Measurements from ENCODE around the gene KCNH5.

Gene KCNH5

GRCh38 chr14:62889364-62889763 is 155.9 kb downstream of the KCNH5 start:
- WGBS (ENCODE audit: extremely low coverage, insufficient coverage, insufficient read length), result no CpG with 5 or more reads among the region's 4 CpGs
- H3K27ac ChIP-seq (ENCODE audit: low read depth, low read length), result no peak overlapping the region
- no peak overlapping the region for H2BK12ac ChIP-seq (ENCODE audit: low read length)
- no peak overlapping the region for H3K4me3 ChIP-seq (ENCODE audit: low read depth, low read length)
- H3K14ac ChIP-seq (ENCODE audit: low read length), result no peak overlapping the region
- H2AK5ac ChIP-seq (ENCODE audit: low read length), result no peak overlapping the region
- no peak overlapping the region for H3K4ac ChIP-seq (ENCODE audit: low read depth, low read length)
- no peak overlapping the region for H4K12ac ChIP-seq (ENCODE audit: low read depth, low read length)
- no peak overlapping the region for H4K8ac ChIP-seq (ENCODE audit: low read depth, low read length)
- no peak for DNase-seq
- no peaks in the 10 kb centered on the region for H3K36me3 ChIP-seq (ENCODE audit: control insufficient read depth in 1 of 2, insufficient read depth in 2 of 2, low read length in 2 of 2)
- H3K18ac ChIP-seq (ENCODE audit: low read length), result no peak overlapping the region
- no peaks in the 10 kb centered on the region for H3K9me3 ChIP-seq (ENCODE audit: insufficient read depth, low read depth, low read length)
- no peaks in the 10 kb centered on the region for H3K27me3 ChIP-seq (ENCODE audit: insufficient read depth, low read length)
- H3K79me1 ChIP-seq (ENCODE audit: low read length), result no peaks in the 10 kb centered on the region
- no peak overlapping the region for H3K4me2 ChIP-seq (ENCODE audit: low read length)
- no peaks in the 10 kb centered on the region for H3K79me2 ChIP-seq (ENCODE audit: control insufficient read depth, insufficient read depth, low read length, poor library complexity)
- H2BK5ac ChIP-seq (ENCODE audit: low read depth, low read length, poor library complexity), result no peak overlapping the region
- H3K9ac ChIP-seq (ENCODE audit: low read length), result no peak overlapping the region
- no peak overlapping the region for H2BK120ac ChIP-seq (ENCODE audit: insufficient read depth, low read length, poor library complexity)
- no peak overlapping the region for H3K23ac ChIP-seq (ENCODE audit: low read length)
- no peak overlapping the region for H2AFZ ChIP-seq (ENCODE audit: insufficient read depth, low read length, poor library complexity)
- H4K91ac ChIP-seq (ENCODE audit: low read depth, low read length), result no peak overlapping the region
- no peaks in the 10 kb centered on the region for H3K4me1 ChIP-seq (ENCODE audit: control insufficient read depth in 1 of 2, insufficient read depth in 2 of 2, low read length in 2 of 2)

- H3K79me1 ChIP-seq (ENCODE audit: low read length), result no peaks in the 10 kb centered on the region
- H4K12ac ChIP-seq (ENCODE audit: low read depth, low read length), result no peak overlapping the region
- DNase-seq, result no peak
- H4K8ac ChIP-seq (ENCODE audit: low read depth, low read length), result no peak overlapping the region
- H3K4ac ChIP-seq (ENCODE audit: low read depth, low read length), result no peak overlapping the region
- H4K91ac ChIP-seq (ENCODE audit: low read depth, low read length), result no peak overlapping the region
- H3K18ac ChIP-seq (ENCODE audit: low read length), result no peak overlapping the region
- no CpG with 5 or more reads among the region's 1 CpG for WGBS (ENCODE audit: extremely low coverage, insufficient coverage, insufficient read length)
- no peak overlapping the region for H3K4me3 ChIP-seq (ENCODE audit: low read depth, low read length)
- no peak overlapping the region for H3K9ac ChIP-seq (ENCODE audit: low read length)
- H2BK12ac ChIP-seq (ENCODE audit: low read length), result no peak overlapping the region
- no peak overlapping the region for H2BK120ac ChIP-seq (ENCODE audit: insufficient read depth, low read length, poor library complexity)
- no peaks in the 10 kb centered on the region for H3K4me1 ChIP-seq (ENCODE audit: control insufficient read depth in 1 of 2, insufficient read depth in 2 of 2, low read length in 2 of 2)
- H3K27me3 ChIP-seq (ENCODE audit: insufficient read depth, low read length), result no peaks in the 10 kb centered on the region
- H3K27ac ChIP-seq (ENCODE audit: low read depth, low read length), result no peak overlapping the region
- no peaks in the 10 kb centered on the region for H3K9me3 ChIP-seq (ENCODE audit: insufficient read depth, low read depth, low read length)
- no peak overlapping the region for H3K4me2 ChIP-seq (ENCODE audit: low read length)
- no peak overlapping the region for H2BK5ac ChIP-seq (ENCODE audit: low read depth, low read length, poor library complexity)
- H2AFZ ChIP-seq (ENCODE audit: insufficient read depth, low read length, poor library complexity), result no peak overlapping the region
- no peak overlapping the region for H3K14ac ChIP-seq (ENCODE audit: low read length)
- H3K79me2 ChIP-seq (ENCODE audit: control insufficient read depth, insufficient read depth, low read length, poor library complexity), result no peaks in the 10 kb centered on the region
- no peak overlapping the region for H3K23ac ChIP-seq (ENCODE audit: low read length)
- H3K36me3 ChIP-seq (ENCODE audit: control insufficient read depth in 1 of 2, insufficient read depth in 2 of 2, low read length in 2 of 2), result no peaks in the 10 kb centered on the region
- no peak overlapping the region for H2AK5ac ChIP-seq (ENCODE audit: low read length)
These were observed 158.8 kb downstream of the KCNH5 start for GRCh38 chr14:62886461-62886860.

- Histone ChIP-seq H3K36me3 (ENCODE audit: control insufficient read depth in 1 of 2, insufficient read depth in 2 of 2, low read length in 2 of 2) (no peaks in the 10 kb centered on the region), H3K23ac (ENCODE audit: low read length) (no peak overlapping the region), H4K91ac (ENCODE audit: low read depth, low read length) (no peak overlapping the region), H3K9me3 (ENCODE audit: insufficient read depth, low read depth, low read length) (no peaks in the 10 kb centered on the region), H3K4me1 (ENCODE audit: control insufficient read depth in 1 of 2, insufficient read depth in 2 of 2, low read length in 2 of 2) (no peaks in the 10 kb centered on the region), H2BK5ac (ENCODE audit: low read depth, low read length, poor library complexity) (no peak overlapping the region), H2BK120ac (ENCODE audit: insufficient read depth, low read length, poor library complexity) (no peak overlapping the region), H3K79me1 (ENCODE audit: low read length) (no peaks in the 10 kb centered on the region), H3K79me2 (ENCODE audit: control insufficient read depth, insufficient read depth, low read length, poor library complexity) (no peaks in the 10 kb centered on the region), H3K18ac (ENCODE audit: low read length) (no peak overlapping the region), H3K14ac (ENCODE audit: low read length) (no peak overlapping the region), H4K12ac (ENCODE audit: low read depth, low read length) (no peak overlapping the region), H4K8ac (ENCODE audit: low read depth, low read length) (no peak overlapping the region), H3K4me2 (ENCODE audit: low read length) (no peak overlapping the region), H2AK5ac (ENCODE audit: low read length) (no peak overlapping the region), H3K9ac (ENCODE audit: low read length) (no peak overlapping the region), H3K4ac (ENCODE audit: low read depth, low read length) (no peak overlapping the region), H3K4me3 (ENCODE audit: low read depth, low read length) (no peak overlapping the region), H3K27me3 (ENCODE audit: insufficient read depth, low read length) (no peaks in the 10 kb centered on the region), H2AFZ (ENCODE audit: insufficient read depth, low read length, poor library complexity) (no peak overlapping the region), H3K27ac (ENCODE audit: low read depth, low read length) (no peak overlapping the region), H2BK12ac (ENCODE audit: low read length) (no peak overlapping the region)
- WGBS (ENCODE audit: extremely low coverage, insufficient coverage, insufficient read length), result no CpG with 5 or more reads among the region's 2 CpGs
- DNase-seq, result no peak
These were observed 159.8 kb downstream of the KCNH5 start for GRCh38 chr14:62885451-62885850.

- no peaks in the 10 kb centered on the region for H3K36me3 ChIP-seq (ENCODE audit: control insufficient read depth in 1 of 2, insufficient read depth in 2 of 2, low read length in 2 of 2)
- H3K4me1 ChIP-seq (ENCODE audit: control insufficient read depth in 1 of 2, insufficient read depth in 2 of 2, low read length in 2 of 2), result no peaks in the 10 kb centered on the region
- no peak overlapping the region for H2BK120ac ChIP-seq (ENCODE audit: insufficient read depth, low read length, poor library complexity)
- H3K27me3 ChIP-seq (ENCODE audit: insufficient read depth, low read length), result no peaks in the 10 kb centered on the region
- no peak overlapping the region for H3K14ac ChIP-seq (ENCODE audit: low read length)
- H3K4me3 ChIP-seq (ENCODE audit: low read depth, low read length), result no peak overlapping the region
- no peak overlapping the region for H3K9ac ChIP-seq (ENCODE audit: low read length)
- no CpG with 5 or more reads among the region's 2 CpGs for WGBS (ENCODE audit: extremely low coverage, insufficient coverage, insufficient read length)
- H2AFZ ChIP-seq (ENCODE audit: insufficient read depth, low read length, poor library complexity), result no peak overlapping the region
- H4K12ac ChIP-seq (ENCODE audit: low read depth, low read length), result no peak overlapping the region
- DNase-seq, result no peak
- H2AK5ac ChIP-seq (ENCODE audit: low read length), result no peak overlapping the region
- no peak overlapping the region for H4K8ac ChIP-seq (ENCODE audit: low read depth, low read length)
- H3K4ac ChIP-seq (ENCODE audit: low read depth, low read length), result no peak overlapping the region
- H2BK12ac ChIP-seq (ENCODE audit: low read length), result no peak overlapping the region
- H3K27ac ChIP-seq (ENCODE audit: low read depth, low read length), result no peak overlapping the region
- no peak overlapping the region for H3K18ac ChIP-seq (ENCODE audit: low read length)
- no peaks in the 10 kb centered on the region for H3K79me1 ChIP-seq (ENCODE audit: low read length)
- H3K23ac ChIP-seq (ENCODE audit: low read length), result no peak overlapping the region
- no peaks in the 10 kb centered on the region for H3K79me2 ChIP-seq (ENCODE audit: control insufficient read depth, insufficient read depth, low read length, poor library complexity)
- H3K4me2 ChIP-seq (ENCODE audit: low read length), result no peak overlapping the region
- H2BK5ac ChIP-seq (ENCODE audit: low read depth, low read length, poor library complexity), result no peak overlapping the region
- no peak overlapping the region for H4K91ac ChIP-seq (ENCODE audit: low read depth, low read length)
- no peaks in the 10 kb centered on the region for H3K9me3 ChIP-seq (ENCODE audit: insufficient read depth, low read depth, low read length)
These were observed 162.3 kb downstream of the KCNH5 start for GRCh38 chr14:62882967-62883366.
